HG02981 (cell line): ENCODE data around the gene ARFGEF2.
"Not testable (repeated sequence)": the region's sequence is repeated elsewhere in the genome, so short reads cannot be mapped to it uniquely, and the experiment has no call there.

Source experiments
- ATAC-seq: cut with Tn5 transposase; IDR thresholded peaks from one replicate; pipeline ENCODE4 v1.9.1; 2021; ENCODE audit warnings: mild to moderate bottlenecking, moderate library complexity; ENCODE audit not compliant: unreplicated experiment

Gene ARFGEF2

GRCh38 chr20:48984575-48985219 lies 63.2 kb downstream of the ARFGEF2 start:
- ATAC-seq: no peak

GRCh38 chr20:48986899-48987298 lies 65.4 kb downstream of the ARFGEF2 start:
- no peak for ATAC-seq

- no peak for ATAC-seq
These were observed 69.0 kb downstream of the ARFGEF2 start for GRCh38 chr20:48990467-48990866.

- no peak for ATAC-seq
These were observed 74.1 kb downstream of the ARFGEF2 start for GRCh38 chr20:48995589-48995988.

GRCh38 chr20:48999890-49000870 lies 78.7 kb downstream of the ARFGEF2 start:
- ATAC-seq: no peak

GRCh38 chr20:49001741-49002140 lies 80.2 kb downstream of the ARFGEF2 start:
- no peak for ATAC-seq

GRCh38 chr20:49006446-49006980 lies 85.0 kb downstream of the ARFGEF2 start:
- ATAC-seq: no peak

GRCh38 chr20:49009899-49010631 lies 88.6 kb downstream of the ARFGEF2 start:
- no peak for ATAC-seq

GRCh38 chr20:49024220-49024619 lies 102.7 kb downstream of the ARFGEF2 start:
- no peak for ATAC-seq

GRCh38 chr20:49028177-49028576 lies 106.7 kb downstream of the ARFGEF2 start:
- not testable (repeated sequence) for ATAC-seq

- ATAC-seq: no peak
These were observed 107.2 kb downstream of the ARFGEF2 start for GRCh38 chr20:49028684-49029083.

- no peak for ATAC-seq
These were observed 107.7 kb downstream of the ARFGEF2 start for GRCh38 chr20:49029203-49029602.

GRCh38 chr20:49030954-49031619 lies 109.6 kb downstream of the ARFGEF2 start:
- no peak for ATAC-seq

- ATAC-seq: no peak
These were observed 110.9 kb downstream of the ARFGEF2 start for GRCh38 chr20:49032455-49032854.

GRCh38 chr20:49034070-49034732 lies 112.7 kb downstream of the ARFGEF2 start:
- no peak for ATAC-seq

GRCh38 chr20:49037962-49038387 lies 116.5 kb downstream of the ARFGEF2 start:
- no peak for ATAC-seq

- no peak for ATAC-seq
These were observed 118.3 kb downstream of the ARFGEF2 start for GRCh38 chr20:49039854-49040253.

- ATAC-seq: no peak
These were observed 121.5 kb downstream of the ARFGEF2 start for GRCh38 chr20:49043000-49043399.

GRCh38 chr20:49045440-49046086 lies 124.1 kb downstream of the ARFGEF2 start:
- no peak for ATAC-seq
